Fibroblast of skin of abdomen (primary cell): Measurements from ENCODE around the gene PNPLA5.

ENCODE experiments used
- DNase-seq: peaks from one replicate; pipeline ENCODE4 v3.0.0-alpha.2; 2013

PNPLA5 gene

DNA sequence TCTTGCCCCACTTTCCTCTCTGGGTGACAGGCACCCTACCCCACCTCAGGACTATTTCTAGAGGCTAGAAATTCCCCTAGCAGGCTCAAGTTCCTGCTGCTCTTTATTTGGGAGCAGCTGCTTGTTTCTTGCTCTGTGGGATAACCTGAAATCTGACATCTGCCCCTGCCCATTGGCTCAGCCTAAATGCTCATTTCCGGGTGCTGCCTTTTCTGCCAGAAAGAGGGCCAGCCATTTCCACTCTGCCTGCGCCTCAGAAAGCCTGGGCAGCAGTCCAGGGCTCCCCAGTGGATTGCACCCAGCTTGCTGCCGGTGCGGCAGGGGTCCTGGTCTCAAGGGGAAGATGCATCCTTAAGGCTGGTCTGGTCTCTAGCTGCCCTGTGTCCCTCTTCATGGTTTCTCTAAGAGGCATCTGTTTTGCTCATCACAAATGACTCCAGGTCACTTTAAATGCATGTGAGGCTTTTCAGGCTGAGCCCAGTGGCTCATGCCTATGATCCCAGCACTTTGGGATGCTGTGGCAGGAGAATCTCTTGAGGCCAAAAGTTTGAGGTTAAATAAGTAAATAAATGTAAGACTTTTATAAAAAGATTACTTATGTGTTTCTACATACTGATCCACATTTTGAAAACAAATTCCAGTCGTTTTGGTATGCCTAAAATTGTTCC, 10.3 kb upstream of the PNPLA5 start:
- DNase-seq, result peak; percentile 87

DNA sequence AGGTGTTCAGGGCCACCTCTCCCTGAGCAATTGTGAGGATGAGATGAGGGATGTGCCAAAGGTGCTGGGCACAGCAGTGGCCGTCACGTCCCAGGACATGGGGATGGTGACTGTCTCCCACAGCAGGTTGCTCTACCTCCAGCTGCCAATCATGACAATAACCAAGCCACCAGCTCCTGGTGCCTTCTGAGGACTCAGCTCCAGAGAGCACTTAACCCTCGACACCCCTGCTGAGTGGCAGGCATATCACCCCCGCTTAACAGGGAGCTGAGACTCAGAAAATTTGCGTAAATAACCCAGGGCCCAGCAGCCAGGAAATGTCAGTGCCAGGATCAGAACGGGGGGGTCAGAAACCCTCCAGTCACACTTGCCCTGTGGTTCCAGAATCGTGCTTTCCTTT, 8.4 kb upstream of the PNPLA5 start:
- DNase-seq, result no peak

GRCh38 chr22:43897751-43898261, 6.0 kb upstream of the PNPLA5 start:
- peak; percentile 37 for DNase-seq

DNA sequence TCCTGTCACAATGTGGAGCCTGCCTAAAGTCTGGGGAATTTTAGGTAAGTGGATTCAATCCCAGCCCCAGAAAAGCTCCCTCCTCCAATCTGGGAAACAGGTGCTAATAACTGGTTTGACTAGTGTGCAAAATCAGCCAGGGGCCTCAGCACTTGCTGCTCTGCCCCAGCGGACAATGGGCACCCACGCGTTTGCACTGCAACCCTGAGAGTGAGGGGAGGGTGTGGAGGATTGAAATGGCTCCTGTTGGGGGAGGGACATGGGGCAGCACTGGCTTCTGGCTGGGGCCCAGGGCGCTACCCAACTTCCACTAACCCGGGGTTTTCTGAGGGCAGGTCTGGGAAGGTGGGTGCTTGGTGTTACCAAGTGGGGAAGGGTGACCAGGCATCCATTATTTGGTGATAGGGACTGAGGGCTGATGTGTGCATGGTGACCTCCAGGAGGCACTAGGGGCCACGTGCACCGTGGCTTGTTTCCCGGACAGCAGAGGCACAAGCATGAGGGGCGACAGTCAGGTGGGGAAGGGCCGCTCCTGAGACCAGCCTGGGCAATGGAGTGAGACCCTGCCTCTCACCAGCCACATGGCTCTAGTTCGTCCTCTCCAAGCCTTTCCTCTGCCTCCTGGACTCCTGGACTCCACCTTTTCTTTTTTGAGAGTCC, 4.3 kb upstream of the PNPLA5 start:
- DNase-seq, result no peak

GRCh38 chr22:43894122-43894521, 2.3 kb upstream of the PNPLA5 start:
- no peak for DNase-seq

DNA sequence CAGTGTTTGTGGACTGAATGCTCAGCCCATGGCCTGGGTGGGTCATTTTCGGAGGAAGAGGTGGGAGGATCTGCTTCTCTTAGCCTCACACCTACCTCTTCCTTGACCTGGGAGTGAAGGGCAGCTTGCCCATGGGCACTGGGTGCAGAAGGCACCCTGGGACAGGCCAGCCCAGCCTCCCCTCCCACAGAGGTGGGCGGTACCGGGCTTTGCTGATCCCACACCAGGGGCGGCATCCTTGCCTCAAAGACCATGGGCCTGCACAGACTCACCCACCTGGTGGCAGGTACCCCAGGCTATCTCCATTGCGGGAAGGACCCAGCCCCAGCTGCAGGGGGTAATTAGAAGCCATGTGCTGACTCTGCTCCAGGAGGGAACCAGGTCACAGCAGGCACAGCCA, 1.5 kb upstream of the PNPLA5 start:
- no peak for DNase-seq

DNA sequence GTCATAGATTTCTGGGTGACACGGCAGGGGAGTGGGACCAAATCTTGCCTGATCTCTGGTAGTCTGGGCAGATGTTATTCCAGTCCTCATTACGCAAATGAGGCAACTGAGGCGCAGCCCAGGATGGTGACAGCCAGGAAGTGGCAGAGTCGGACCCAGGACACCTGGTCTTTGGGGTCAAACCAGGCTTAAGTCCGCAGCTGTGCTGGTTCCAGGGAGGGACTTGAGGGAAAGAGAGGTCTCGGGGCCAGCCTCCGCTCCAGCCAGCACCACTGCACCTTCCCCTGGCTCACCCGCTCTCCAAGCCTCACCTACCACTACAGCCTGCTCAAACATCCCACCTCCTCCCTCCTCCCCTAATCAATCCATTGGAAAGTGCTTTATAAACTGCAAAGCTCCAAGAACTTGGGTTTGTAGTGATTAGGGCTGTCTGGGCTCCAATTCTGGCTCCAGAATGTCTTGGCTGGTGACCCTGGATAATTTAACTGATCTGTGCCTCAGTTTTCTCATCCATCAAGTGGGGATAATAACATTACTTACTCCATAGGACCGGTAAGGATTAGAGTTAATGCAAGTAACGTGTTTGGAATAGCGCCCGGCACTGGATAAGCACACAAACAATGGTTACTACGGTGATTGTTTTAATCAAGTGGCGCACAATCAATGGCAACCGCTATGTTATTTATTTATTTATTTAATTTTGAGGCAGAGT, 526 bp upstream of the PNPLA5 start:
- DNase-seq, result no peak

DNA sequence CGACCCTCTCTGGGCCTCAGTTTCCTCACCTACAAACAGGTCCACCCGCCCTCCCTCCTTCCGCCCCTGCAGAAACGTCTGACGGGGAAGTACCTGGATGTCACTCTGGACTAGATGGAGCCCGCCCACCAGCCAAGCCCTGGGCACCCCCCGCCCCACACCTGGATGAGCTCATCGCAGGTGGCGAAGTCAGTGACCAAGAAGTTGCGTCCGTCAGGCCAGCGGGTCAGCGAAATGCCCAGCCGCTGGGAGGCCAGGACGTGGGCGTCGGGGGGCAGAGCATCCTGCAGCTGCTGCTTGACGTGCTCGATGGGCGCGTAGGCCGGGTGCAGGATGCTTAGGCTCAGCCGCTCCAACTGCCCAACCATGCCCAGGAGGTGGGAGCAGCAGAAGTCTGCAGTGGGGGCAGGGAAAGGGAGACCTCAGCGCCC, 897 bp downstream of the PNPLA5 start:
- DNase-seq, result no peak

DNA sequence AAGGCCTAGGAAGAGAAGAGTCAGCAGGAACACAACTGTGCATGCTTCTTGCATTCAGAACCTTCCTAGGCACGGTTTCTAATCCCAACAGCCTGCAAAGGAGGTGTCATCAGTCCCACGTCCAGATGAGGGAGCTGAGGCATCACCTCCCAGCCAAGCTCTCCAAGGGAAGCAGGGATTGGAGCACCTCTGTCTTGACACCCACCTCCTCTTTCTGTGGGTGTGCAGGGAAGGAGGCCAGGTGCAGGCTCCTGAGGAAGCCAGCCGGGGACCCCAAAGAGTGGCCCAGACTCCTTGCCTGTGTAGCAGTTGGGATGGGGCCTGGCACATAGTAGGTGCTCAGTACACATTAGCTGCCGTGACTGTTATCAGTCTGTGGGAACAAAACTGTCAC, 2.0 kb downstream of the PNPLA5 start:
- DNase-seq, result peak; percentile 12

DNA sequence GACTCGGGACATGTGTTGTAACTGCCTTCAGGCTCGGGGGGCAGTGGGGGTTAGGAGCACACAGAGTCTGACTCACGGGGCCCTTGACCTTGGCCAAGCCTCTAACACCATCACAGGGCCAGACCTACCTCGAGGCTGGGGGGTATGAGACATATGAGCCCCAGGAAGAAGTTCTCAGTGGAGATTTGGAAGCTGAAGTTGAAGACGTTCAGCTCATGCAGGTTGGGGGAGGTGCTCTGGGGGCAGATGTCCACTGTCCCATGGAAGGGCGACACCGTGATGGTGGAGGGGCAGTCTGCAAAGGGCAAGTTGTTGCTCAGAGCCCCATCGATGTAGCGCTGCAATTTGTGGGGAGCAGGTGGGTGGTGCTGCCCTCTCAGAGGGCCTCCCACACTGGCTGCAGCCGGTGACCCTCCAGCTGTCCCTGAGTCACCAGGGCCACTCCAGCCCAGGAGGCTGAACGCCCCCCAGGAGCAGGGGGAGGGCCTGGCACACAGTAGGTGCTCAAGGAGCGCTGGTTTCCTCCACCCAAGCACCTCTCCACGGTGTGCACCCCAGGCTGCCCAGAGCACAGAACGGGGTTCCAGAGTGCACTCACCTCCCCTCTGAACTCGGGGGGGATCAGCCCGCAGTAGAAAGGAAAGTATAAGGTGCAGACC, 2.5 kb downstream of the PNPLA5 start:
- DNase-seq, result no peak

DNA sequence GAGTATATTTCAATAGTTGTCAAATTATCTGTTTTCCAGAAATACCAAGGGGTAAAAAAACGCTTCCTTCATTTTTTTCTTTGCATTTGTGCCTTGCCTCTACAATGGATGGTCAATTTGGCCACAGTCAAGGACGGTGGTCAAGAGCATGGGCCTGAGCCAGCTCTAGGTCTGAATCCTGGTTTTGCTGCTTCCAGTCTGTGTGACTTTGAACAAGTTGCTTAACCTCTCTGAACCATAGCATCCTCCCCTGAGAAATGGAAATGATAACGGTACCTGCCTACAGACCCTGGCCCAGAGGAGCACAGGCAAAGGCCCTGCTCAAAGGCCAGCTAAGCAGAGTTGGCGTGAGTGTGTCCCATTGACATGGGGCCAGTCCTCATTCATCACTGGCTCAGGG, 3.1 kb downstream of the PNPLA5 start:
- DNase-seq, result no peak

DNA sequence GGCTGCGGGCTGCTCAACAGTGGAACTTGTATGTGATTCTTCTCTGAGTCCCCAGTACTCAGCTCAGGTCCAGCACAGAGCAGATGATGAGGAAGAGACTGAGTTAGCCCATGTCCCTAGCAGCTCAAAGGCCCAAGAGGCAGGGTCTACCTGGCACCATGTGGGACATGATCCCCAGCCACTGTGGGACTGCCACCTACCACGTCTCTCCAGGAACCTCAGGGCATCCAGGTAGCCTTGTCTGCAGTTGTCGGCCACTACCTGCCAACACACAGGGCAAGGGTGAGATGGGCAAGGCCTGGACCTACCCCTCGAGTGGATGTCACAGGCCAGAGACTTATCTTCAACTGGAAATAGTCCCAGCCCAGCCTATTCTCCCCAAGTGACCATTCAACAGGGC, 4.4 kb downstream of the PNPLA5 start:
- no peak for DNase-seq

DNA sequence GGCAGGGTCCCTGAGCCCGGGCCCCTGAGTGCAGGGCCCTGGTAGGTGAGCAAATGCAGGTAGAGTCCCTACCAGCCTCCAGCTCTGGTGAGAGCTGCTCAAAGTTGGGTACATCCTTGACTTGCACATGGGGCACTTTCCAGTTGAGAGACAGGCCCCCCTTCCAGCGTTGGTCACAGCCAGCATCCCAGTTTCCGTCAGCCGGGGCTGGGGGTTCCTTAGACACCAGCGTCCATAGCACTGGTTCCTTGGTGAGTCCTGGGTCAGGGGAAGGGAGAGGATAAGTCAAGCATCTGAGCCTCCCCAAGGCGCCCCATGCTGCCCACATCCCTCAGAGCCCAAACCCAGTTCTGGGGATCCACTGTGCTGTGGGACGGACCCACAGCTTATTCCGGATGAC, 5.6 kb downstream of the PNPLA5 start:
- no peak for DNase-seq

GRCh38 chr22:43885786-43886185, 6.0 kb downstream of the PNPLA5 start:
- DNase-seq, result no peak

DNA sequence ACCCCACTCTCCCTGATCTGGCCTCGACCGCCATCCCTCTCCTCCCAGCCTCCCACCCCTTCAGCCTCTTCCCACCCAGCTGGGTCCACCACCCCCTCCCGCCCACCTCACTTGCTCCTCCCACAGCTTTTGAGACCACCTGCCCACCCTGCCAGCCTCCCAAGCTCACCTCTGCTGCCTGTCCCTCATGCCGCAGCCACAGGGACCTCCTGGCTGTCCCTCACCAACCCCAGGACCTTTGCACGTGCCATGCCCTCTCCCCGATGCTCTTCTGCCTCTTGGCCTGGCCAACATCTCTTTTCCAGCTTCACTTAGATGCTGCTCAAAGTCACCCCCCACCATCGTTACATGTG, 6.5 kb downstream of the PNPLA5 start:
- DNase-seq, result no peak

GRCh38 chr22:43884600-43885318, 7.1 kb downstream of the PNPLA5 start:
- DNase-seq, result peak; percentile 28

- no peak for DNase-seq
These were observed 7.9 kb downstream of the PNPLA5 start for GRCh38 chr22:43883719-43884415.

- peak; percentile 45 for DNase-seq
These were observed 8.7 kb downstream of the PNPLA5 start for GRCh38 chr22:43883012-43883661.

- DNase-seq, result no peak
These were observed 9.6 kb downstream of the PNPLA5 start for GRCh38 chr22:43882122-43882767.

- DNase-seq, result no peak
These were observed 10.4 kb downstream of the PNPLA5 start for GRCh38 chr22:43881091-43882061.
